GM12892 (cell line): Measurements from ENCODE around the gene CASS4.

Experiments
- POLR2A ChIP-seq: IDR thresholded peaks from 2 replicates; pipeline ENCODE4 v1.6.1; 2011; ENCODE audit warnings: low read depth, low read length, control low read depth
- POLR2AphosphoS5 ChIP-seq: IDR thresholded peaks from 2 replicates; pipeline ENCODE4 v1.6.1; 2011; ENCODE audit warnings: low read depth, low read length, control low read depth

DNA sequence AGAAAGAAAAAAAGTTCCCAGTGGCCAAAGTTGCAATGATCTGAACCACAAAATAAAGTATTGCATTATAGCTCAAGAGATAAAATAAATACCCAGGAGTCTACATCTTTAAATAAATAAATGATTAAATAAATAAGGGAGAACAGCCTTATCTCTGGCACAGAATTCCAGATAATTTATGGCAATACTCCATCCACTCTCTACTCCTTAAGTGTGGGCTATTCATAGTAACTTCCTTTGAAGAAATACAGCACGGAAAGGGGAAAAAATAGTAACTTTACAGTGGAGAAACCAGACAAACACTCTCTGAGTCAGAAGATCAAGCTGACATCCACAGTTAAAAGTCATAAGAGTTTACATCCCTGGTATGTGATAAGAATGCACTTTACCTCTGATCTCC, 31.7 kb upstream of the CASS4 start:
- no peak for TF ChIP-seq POLR2AphosphoS5
- no peak for TF ChIP-seq POLR2A
